GM19043 (cell line): ENCODE data around the gene PRPSAP2.

ENCODE experiments used
- ATAC-seq: cut with Tn5 transposase; IDR thresholded peaks from one replicate; pipeline ENCODE4 v1.9.1; 2021; ENCODE audit warnings: low read depth; ENCODE audit not compliant: unreplicated experiment

Gene PRPSAP2

DNA sequence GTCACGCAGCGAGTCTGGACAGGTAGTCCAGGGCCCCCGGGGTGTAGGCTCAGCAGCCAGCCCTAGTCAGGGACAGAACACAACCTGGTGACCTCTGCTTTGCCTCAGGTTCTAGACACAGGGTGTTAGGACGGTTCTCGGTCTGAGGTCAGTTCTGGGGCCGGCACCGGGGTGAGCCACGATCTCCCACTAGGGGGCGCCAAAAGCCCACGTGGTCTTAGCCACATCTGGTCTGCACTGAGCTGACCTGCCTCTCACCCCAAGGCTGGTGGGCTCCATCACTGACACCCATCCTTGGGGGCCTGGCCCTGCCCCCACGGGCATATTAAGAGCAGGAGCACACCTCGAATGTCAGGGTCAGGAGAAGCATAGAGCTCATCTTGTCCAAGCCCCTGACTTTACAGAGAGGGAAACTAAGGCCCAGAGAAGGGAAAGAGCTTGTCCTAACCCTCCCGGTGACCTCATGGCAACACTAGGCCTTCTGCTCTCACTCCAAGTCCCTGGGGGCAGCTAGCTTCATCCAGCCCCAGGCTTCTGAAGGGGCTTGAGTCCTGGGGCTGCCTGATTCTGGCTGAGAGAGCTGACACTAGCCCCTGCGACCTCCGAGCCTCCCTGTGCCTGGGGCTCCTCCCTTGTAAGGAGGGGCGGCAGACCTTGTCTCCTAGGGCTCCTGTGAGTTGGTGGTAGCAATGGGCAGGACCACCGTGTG, 103.0 kb downstream of the PRPSAP2 start:
- peak; percentile 55 for ATAC-seq

GRCh38 chr17:18961634-18962493, 103.9 kb downstream of the PRPSAP2 start:
- ATAC-seq: no peak

- ATAC-seq: no peak
These were observed 104.5 kb downstream of the PRPSAP2 start for GRCh38 chr17:18962494-18962815.

- ATAC-seq: no peak
These were observed 105.4 kb downstream of the PRPSAP2 start for GRCh38 chr17:18963126-18964017.

- no peak for ATAC-seq
These were observed 106.1 kb downstream of the PRPSAP2 start for GRCh38 chr17:18964018-18964351.

DNA sequence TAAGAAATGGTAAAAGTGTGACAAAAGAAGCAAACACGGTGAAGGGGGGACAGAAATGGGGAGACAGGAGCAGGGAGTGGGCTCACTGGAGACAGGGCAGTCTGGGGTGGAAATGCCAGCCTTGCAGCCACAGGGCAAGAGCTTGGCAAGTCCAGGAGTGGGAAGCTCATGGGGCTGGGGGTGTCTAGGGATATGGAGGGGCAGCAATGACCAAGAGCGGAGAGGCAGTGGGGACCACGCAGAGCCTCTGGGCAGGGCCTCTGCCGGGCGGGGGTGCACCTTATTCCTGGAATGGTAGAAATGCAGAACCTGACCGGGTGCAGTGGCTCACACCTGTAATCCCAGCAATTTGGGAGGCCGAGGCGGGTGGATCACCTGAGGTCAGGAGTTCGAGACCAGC, 106.6 kb downstream of the PRPSAP2 start:
- no peak for ATAC-seq

DNA sequence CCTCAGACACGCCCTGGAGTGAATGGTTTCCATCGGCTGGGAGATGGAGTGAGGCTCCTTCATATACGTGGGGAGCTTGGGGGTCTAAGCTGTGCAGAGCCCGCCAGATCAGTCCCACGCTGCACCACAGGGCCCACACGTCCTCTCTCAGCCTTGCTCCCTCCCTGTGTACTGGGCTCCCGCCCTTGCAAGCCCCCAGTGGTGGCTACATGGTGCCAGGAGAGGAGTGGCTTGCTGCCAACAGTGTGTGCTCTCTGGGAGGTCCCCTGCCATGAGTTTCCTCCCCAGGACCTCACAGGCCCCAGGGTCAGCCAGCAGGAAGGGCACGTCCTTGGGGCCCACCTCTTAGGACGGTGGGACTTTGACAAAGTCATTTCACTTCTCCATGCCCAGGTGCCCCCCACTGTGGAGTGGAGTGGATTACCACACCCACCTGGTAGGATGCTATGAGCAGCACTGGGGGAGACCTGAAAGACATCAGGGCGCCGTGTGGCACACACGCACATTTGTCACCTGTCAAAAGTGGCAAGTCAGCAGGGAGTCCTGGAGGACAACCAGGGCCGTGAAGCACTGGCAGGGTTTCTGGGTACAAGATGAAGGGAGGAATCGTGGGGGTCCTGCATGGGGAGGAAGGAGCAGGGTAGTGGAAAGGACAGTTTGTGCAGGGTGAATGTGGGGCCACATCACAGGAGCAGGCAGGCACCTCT, 107.8 kb downstream of the PRPSAP2 start:
- no peak for ATAC-seq

DNA sequence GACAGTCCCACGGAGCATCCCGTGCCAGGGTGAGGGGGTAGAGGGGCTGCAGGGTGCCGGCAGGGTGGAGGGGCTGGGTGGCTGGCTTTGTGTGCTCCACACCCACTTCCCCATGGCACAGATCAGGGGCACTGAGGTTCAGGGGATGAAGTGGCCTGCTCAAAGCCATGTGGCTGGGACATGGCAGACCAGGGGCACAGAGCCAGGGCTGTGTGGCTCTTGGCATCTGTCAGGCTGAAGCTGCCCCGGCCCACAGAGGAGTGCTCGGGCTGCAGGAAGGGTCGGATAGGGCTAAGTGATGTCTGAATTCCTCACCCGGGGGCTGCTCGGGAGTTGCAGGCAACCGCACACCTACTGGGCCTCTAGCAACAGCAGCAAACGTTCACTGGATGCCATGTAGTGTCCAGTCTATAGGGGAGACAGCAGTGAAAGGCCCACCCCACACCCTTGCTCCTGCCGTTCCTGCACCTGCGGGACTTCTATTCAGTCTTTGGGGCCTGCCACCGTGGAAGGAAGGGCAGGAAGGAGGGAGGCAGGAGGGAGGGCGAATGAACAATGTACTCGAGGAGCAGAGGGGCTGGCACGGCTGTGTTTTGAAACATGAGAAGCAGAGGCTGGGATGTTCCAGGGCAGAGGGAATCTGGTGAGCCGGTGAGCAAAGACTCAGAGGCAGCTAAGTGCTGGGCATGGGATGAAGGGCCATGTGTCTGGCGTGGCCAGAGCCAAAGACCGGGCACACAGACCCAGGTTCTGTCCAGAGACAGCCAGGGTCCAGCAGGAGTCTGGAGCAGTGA, 109.1 kb downstream of the PRPSAP2 start:
- ATAC-seq: no peak

DNA sequence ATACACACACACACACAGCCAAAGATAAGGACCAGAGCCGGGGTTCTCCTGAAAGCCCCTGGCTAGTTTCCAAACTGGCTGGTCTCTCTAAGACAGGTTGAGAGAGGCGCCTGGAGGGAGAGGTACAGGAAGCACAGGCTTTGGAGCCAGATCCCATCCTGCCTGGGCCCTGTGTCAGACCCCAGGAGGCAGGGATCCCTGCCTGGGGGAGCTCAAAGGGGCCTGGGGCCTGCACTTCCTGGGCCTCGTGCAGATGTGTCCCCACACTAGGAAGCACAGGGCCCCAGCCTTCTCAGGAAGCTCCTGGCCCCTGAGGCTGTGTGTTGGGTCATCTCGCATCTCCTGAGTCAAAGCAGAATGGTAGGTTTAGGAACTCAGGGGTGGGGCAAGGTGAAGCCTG, 110.0 kb downstream of the PRPSAP2 start:
- no peak for ATAC-seq

DNA sequence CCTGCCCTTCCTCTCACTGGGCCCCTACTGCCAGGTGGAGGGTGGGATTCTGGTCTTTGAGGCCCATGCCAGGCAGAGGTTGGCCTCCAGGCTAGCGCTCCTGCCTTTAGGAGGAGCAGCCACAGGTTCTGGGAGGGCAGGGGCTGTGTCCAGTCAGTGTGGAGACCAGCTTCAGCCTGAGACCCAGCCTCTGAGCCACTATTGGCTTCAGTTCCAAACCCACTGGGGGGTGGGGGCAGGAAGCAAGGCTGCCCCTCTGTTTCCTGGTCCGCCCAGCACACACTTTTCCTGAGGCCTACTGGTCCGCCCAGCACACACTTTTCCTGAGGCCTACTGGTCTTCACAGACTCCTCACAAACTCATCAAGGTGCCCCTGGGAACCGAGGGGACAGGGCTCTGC, 110.4 kb downstream of the PRPSAP2 start:
- ATAC-seq: no peak

- ATAC-seq: no peak
These were observed 111.3 kb downstream of the PRPSAP2 start for GRCh38 chr17:18968945-18969887.

DNA sequence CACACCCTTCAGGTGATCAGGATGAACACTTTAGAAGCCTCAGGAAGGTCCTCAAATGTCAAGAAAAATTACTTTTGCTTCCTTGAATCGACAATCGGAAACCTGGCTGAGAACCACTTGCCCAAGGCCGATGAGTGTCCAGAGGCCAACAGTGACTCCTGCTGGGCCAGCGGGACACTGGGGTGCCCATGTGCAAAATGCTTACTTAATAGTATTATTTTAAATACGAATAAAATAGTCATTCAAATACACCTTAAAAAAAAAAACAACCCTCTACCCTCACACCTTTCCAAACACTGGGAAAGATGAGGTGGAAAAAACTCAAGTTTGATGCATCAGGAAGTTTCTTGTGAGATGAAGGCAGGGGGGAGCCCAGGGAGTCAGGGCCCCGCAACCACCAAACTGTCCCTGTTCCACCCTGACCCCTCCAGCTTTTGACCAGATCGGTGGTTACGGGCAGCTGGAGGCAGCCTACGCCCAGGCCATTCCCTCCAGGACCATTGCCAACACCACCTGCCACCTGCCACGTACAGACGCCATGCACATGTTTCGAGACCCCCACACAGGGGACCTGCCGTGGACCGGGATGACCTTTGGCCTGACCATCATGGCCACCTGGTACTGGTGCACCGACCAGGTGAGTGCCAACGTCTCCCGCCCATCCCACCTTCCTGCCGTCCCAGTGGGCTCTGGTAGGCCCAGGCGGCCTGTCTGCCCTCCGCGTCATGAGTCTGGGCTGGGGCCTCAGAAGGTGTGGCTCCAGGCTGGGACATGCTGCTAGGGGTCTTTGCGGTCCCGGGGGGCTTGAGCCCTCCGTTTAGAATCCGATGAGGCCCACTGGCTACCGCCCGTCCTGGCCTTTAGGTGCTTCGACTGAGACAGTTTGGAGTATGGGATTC, 112.9 kb downstream of the PRPSAP2 start:
- no peak for ATAC-seq

- ATAC-seq: no peak
These were observed 113.9 kb downstream of the PRPSAP2 start for GRCh38 chr17:18971801-18972200.

DNA sequence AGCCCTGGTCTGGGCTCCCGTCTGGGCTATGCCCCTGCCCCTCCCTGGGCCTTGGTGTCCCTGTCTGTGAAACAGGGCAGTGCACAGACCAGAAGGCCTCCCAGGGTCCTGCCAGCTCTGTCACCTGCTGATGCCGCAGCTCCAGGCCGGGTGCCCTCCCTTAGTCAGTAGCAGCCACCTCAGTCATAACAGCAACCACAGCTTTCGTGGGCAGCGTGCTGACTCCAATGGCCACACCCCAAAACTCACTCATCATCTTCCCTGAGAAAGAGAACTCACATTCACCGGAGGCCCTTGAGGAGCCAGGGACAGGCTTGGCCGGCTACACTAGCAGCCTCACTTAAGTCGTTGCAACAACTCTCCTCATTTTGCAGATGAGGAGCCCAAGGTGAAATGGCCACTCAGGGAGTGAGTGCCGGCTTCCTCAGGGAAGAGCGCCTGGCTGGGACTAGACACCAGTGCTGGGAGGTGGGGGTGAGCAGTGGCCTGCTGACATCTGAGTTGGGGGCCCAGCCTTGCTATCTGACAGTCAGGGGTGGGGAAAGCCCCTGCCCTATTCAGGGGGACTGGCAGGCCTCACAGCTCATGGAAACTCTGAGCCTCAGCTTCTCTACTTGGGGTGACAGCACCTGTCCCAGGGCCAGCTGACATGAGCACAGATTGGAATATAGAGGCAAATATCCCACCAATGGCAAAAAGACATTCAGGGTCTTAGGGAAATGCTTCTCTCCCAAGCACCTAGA, 116.6 kb downstream of the PRPSAP2 start:
- ATAC-seq: no peak

- ATAC-seq: no peak
These were observed 117.7 kb downstream of the PRPSAP2 start for GRCh38 chr17:18975597-18975996.

DNA sequence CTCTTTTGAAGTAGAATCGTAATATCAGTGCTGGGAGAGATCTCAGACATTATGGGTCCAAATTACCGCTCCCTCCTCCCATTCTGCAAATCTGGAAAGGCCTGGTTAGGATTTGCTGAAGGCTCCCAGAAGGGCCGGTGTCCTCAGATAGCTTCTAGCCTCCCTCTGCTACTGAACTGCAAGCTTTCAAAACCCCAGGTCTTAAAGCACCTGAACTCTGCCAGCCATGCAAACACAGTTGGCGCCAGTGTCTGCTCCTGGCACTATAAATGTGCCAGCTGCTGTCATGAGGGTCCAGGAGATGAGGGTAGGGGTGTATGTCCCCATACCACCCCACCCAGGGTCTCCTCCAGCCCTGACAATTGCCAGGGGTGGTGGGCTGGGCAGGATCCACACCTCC, 118.3 kb downstream of the PRPSAP2 start:
- no peak for ATAC-seq

DNA sequence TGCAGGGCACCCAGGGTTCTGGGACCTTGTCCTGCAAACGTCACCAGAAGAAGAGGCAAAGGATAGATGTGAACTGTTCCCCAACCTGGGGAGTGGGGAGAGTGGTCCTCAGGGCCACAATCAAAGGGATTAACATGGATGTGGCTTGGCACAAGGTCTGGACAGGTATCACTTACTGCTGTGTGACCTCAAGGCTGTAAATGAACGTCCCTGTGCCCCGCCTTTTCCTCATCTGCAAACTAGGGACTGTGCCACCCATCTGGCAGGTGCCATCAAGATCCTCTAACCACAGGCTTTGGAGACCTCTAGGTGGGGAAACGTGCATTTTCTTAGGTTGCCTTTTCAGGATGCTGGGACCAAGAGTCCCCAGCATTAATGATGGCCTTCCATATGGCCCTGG, 119.1 kb downstream of the PRPSAP2 start:
- no peak for ATAC-seq
